Gastrocnemius medialis (tissue), 4 donors: ENCODE measurements around the gene STAT1.

Source experiments
- CTCF ChIP-seq, 5 experiments: fragments of 450-650 bp in 3 of 5; fragments of 200-600 bp in 2 of 5; sonication (generic) in 2 of 5; IDR thresholded peaks in 4 of 5; conservative IDR thresholded peaks in 1 of 5; 1 replicate in 4 of 5; 2 replicates in 1 of 5; pipeline ENCODE4 v1.5.1; 2016 to 2019; ENCODE audit warnings: antibody characterized with exemption in 5 of 5, mild to moderate bottlenecking in 3 of 5, moderate library complexity in 3 of 5
- POLR2A ChIP-seq, 2 donors: fragments of 450-650 bp; IDR thresholded peaks; one replicate each; pipeline ENCODE4 v1.6.1; 2017; ENCODE audit warnings: antibody characterized with exemption in 2 of 2, mild to moderate bottlenecking in 2 of 2, moderate library complexity in 2 of 2

- no peak for TF ChIP-seq POLR2A (IDR thresholded peaks at IDR 0.05)
- no peak for TF ChIP-seq CTCF (IDR thresholded peaks at IDR 0.05 in 4 of 5, conservative IDR thresholded peaks at IDR 0.05 in 1 of 5)
Measured at GRCh38 chr2:191032588-191033429, 18.8 kb upstream of the STAT1 start.
